Measurements from ENCODE around the gene BTBD9.

BTBD9 gene

GRCh38 chr6:38164671-38165108 lies 475.0 kb downstream of the BTBD9 start:
- no peak overlapping the region for H3K4me3 ChIP-seq (ENCODE audit: low read depth in 1 of 5, low read length in 5 of 5)
- H3K36me3 ChIP-seq (ENCODE audit: control insufficient read depth in 5 of 5, insufficient read depth in 5 of 5, low read length in 5 of 5): peaks cover 0 to 6% (median 4%) of the 10 kb centered on the region in 5 donors
- H3K27ac ChIP-seq (ENCODE audit: low read depth, low read length): no peak overlapping the region
- H3K9me3 ChIP-seq (ENCODE audit: control insufficient read depth in 5 of 5, low read length in 5 of 5): peaks cover 0 to 6% (median 0%) of the 10 kb centered on the region in 5 donors
- peaks cover 0 to 26% (median 14%) of the 10 kb centered on the region in 5 donors for H3K4me1 ChIP-seq (ENCODE audit: control insufficient read depth in 5 of 5, insufficient read depth in 5 of 5, low read length in 5 of 5)
- H3K27me3 ChIP-seq (ENCODE audit: control insufficient read depth in 5 of 5, insufficient read depth in 4 of 5, low read length in 5 of 5): no peaks in the 10 kb centered on the region
- no peak overlapping the region for H3K9ac ChIP-seq (ENCODE audit: low read length in 5 of 5)

GRCh38 chr6:38164131-38164481 lies 475.6 kb downstream of the BTBD9 start:
- Histone ChIP-seq H3K4me3 (ENCODE audit: low read depth in 1 of 5, low read length in 5 of 5) (no peak overlapping the region), H3K9me3 (ENCODE audit: control insufficient read depth in 5 of 5, low read length in 5 of 5) (peaks cover 0 to 6% (median 0%) of the 10 kb centered on the region in 5 donors), H3K36me3 (ENCODE audit: control insufficient read depth in 5 of 5, insufficient read depth in 5 of 5, low read length in 5 of 5) (peaks cover 0 to 6% (median 4%) of the 10 kb centered on the region in 5 donors), H3K4me1 (ENCODE audit: control insufficient read depth in 5 of 5, insufficient read depth in 5 of 5, low read length in 5 of 5) (peaks cover 0 to 26% (median 14%) of the 10 kb centered on the region in 5 donors), H3K27me3 (ENCODE audit: control insufficient read depth in 5 of 5, insufficient read depth in 4 of 5, low read length in 5 of 5) (no peaks in the 10 kb centered on the region), H3K27ac (ENCODE audit: low read depth, low read length) (no peak overlapping the region), H3K9ac (ENCODE audit: low read length in 5 of 5) (no peak overlapping the region)

DNA sequence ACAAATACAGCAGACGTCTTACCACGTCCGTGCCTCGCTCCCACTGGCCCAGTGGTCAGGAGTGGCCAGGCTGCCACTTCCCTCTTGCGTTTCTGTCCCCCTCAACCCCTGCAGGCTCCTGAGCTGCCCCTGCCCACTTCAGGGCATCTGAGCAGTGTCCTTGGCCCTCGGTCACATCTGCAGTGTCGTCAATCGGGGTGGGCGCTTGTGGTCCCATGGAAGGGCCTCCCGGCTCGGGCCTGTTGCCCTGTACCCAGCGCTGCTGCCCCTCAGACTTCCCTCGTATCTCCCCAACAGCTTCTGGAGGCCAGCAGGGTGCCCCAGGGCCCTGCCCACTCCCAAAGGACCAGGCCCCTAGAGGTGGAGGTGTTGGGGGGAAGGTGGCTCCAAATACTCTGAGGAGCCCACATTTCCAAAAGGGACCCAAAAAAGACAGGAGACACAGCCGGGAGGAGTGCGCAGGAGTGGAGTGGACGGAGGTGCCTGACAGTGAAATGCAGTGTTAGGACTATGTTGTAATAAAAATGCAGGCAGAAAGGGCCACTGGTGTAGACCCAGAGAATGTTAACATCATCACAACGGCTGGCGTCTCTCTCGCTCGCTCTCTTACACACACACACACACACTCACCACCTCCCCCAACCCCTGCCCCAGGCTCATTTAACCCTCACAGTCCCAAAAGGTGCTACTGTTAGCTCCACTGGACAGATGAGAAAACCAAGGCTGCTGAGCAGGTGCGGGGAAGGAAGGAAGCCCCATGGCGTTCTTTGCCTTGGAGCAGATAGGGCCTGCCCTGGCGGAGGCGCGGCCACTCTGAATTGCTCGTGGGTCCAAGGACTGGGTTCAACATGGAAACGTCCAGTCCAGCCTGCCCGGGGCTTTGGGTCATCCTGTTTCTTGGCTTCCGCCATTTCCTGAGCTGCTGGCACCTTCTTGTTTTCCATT lies 476.3 kb downstream of the BTBD9 start:
- Histone ChIP-seq H3K4me3 (ENCODE audit: low read depth in 1 of 5, low read length in 5 of 5) (no peak overlapping the region), H3K36me3 (ENCODE audit: control insufficient read depth in 5 of 5, insufficient read depth in 5 of 5, low read length in 5 of 5) (peaks cover 0 to 6% (median 4%) of the 10 kb centered on the region in 5 donors), H3K27me3 (ENCODE audit: control insufficient read depth in 5 of 5, insufficient read depth in 4 of 5, low read length in 5 of 5) (no peaks in the 10 kb centered on the region), H3K27ac (ENCODE audit: low read depth, low read length) (no peak overlapping the region), H3K9ac (ENCODE audit: low read length in 5 of 5) (no peak overlapping the region), H3K4me1 (ENCODE audit: control insufficient read depth in 5 of 5, insufficient read depth in 5 of 5, low read length in 5 of 5) (peaks cover 0 to 26% (median 14%) of the 10 kb centered on the region in 5 donors), H3K9me3 (ENCODE audit: control insufficient read depth in 5 of 5, low read length in 5 of 5) (peaks cover 0 to 6% (median 0%) of the 10 kb centered on the region in 5 donors)

DNA sequence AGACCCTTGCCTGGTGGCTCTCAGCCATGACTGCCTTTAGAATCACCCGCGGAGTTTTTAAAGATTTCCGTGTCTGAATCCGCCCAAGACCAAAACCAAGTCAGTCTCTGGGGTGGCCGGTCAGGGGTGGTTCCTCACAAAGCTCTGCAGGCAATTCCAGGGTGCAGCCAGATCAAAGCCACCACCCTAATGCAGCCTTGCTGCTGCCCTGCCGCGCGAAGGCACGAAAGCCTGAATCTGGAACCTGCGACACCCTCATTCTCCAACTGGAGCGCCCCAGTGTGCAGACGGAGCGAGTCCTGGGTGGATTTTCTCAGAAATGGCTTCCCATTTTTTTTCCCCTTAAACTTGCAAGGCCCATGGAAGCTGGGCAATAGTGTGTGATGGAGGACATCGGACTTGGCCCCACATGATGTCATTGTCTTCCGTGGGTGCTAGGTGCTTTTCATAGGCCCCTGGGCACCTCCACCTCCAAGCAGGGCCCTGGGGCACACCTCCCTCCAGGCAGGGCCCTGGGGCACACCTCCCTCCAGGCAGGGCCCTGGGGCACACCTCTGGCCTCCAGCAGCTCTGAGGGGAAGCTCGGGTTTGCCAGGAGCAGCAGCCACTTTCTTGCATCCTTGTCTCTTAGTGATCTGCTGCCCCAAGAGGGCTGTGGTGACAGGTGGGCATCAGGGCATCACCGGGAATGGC lies 477.1 kb downstream of the BTBD9 start:
- Histone ChIP-seq H3K9ac (ENCODE audit: low read length in 5 of 5) (no peak overlapping the region), H3K27me3 (ENCODE audit: control insufficient read depth in 5 of 5, insufficient read depth in 4 of 5, low read length in 5 of 5) (no peaks in the 10 kb centered on the region), H3K9me3 (ENCODE audit: control insufficient read depth in 5 of 5, low read length in 5 of 5) (peaks cover 0 to 6% (median 0%) of the 10 kb centered on the region in 5 donors), H3K4me3 (ENCODE audit: low read depth in 1 of 5, low read length in 5 of 5) (no peak overlapping the region), H3K27ac (ENCODE audit: low read depth, low read length) (no peak overlapping the region), H3K4me1 (ENCODE audit: control insufficient read depth in 5 of 5, insufficient read depth in 5 of 5, low read length in 5 of 5) (peaks cover 0 to 26% (median 14%) of the 10 kb centered on the region in 5 donors), H3K36me3 (ENCODE audit: control insufficient read depth in 5 of 5, insufficient read depth in 5 of 5, low read length in 5 of 5) (peaks cover 0 to 6% (median 4%) of the 10 kb centered on the region in 5 donors)

GRCh38 chr6:38161754-38162492 lies 477.8 kb downstream of the BTBD9 start:
- Histone ChIP-seq H3K27ac (ENCODE audit: low read depth, low read length) (no peak overlapping the region), H3K9ac (ENCODE audit: low read length in 5 of 5) (no peak overlapping the region), H3K27me3 (ENCODE audit: control insufficient read depth in 5 of 5, insufficient read depth in 4 of 5, low read length in 5 of 5) (no peaks in the 10 kb centered on the region), H3K36me3 (ENCODE audit: control insufficient read depth in 5 of 5, insufficient read depth in 5 of 5, low read length in 5 of 5) (peaks cover 0 to 6% (median 4%) of the 10 kb centered on the region in 5 donors), H3K9me3 (ENCODE audit: control insufficient read depth in 5 of 5, low read length in 5 of 5) (peaks cover 0 to 6% (median 0%) of the 10 kb centered on the region in 5 donors), H3K4me3 (ENCODE audit: low read depth in 1 of 5, low read length in 5 of 5) (no peak overlapping the region), H3K4me1 (ENCODE audit: control insufficient read depth in 5 of 5, insufficient read depth in 5 of 5, low read length in 5 of 5) (peaks cover 0 to 26% (median 14%) of the 10 kb centered on the region in 5 donors)

DNA sequence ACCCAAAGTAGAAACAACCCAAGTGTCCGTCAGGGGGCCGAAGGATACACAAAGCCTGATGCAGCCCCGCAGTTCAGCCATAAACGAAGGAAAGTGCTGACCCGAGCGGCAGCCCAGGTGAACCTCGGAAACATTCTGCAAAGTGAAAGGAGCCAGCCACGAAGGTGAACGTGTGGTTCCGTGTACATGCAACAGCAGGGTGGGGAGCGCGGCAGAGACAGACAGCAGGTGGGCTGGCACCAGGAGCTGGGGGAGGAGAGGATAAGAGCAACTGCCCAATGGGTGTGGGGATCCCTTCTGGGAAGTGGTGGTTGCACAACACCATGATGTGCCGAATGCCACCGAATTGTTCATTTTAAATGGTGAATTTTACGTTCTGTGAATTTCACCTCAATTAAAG lies 478.4 kb downstream of the BTBD9 start:
- peaks cover 0 to 6% (median 4%) of the 10 kb centered on the region in 5 donors for H3K36me3 ChIP-seq (ENCODE audit: control insufficient read depth in 5 of 5, insufficient read depth in 5 of 5, low read length in 5 of 5)
- H3K4me1 ChIP-seq (ENCODE audit: control insufficient read depth in 5 of 5, insufficient read depth in 5 of 5, low read length in 5 of 5): peaks cover 0 to 26% (median 14%) of the 10 kb centered on the region in 5 donors
- no peak overlapping the region for H3K9ac ChIP-seq (ENCODE audit: low read length in 5 of 5)
- H3K27me3 ChIP-seq (ENCODE audit: control insufficient read depth in 5 of 5, insufficient read depth in 4 of 5, low read length in 5 of 5): no peaks in the 10 kb centered on the region
- H3K27ac ChIP-seq (ENCODE audit: low read depth, low read length): no peak overlapping the region
- H3K9me3 ChIP-seq (ENCODE audit: control insufficient read depth in 5 of 5, low read length in 5 of 5): peaks cover 0 to 6% (median 0%) of the 10 kb centered on the region in 5 donors
- H3K4me3 ChIP-seq (ENCODE audit: low read depth in 1 of 5, low read length in 5 of 5): no peak overlapping the region

DNA sequence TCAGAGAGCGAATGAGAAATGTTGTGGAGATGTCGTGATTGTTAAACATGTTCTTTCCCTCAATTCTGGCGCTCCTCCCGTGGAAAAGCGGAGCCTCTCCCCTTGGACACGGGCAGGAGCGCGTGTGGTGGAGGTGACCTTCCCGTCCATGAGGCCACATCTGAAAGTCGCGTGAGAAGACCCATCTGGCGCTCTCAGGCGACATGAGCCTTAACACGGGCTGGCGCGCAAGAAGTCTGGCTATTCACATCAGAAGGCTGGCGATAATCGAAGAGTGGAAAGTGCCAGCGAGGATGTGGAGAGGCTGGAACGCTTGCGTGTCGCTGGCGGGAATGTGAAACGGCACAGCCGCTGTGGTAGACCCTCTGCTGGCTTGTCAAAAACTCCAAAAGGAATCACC lies 478.9 kb downstream of the BTBD9 start:
- peaks cover 0 to 6% (median 0%) of the 10 kb centered on the region in 5 donors for H3K9me3 ChIP-seq (ENCODE audit: control insufficient read depth in 5 of 5, low read length in 5 of 5)

DNA sequence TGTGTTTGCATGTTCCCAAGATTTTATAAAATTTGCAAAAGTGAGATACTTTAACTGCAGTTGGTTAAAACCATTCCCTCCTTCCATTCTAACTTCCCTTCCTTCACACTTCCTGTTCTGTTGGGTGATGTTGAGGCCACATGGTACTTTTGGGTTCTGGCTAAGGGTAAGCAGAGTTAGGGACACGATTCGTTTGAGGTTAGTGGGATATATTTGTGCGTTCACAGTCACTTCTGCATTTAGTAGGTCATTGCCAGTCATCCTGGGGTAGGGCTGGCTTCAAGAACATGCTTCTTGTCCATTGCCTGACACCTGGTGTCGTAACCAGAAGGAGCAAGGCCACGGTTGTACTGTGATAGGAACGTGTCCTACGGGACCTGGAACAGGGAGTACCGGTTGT lies 480.1 kb downstream of the BTBD9 start:
- Histone ChIP-seq H3K9me3 (ENCODE audit: control insufficient read depth in 5 of 5, low read length in 5 of 5) (peaks cover 0 to 6% (median 0%) of the 10 kb centered on the region in 5 donors), H3K36me3 (ENCODE audit: control insufficient read depth in 5 of 5, insufficient read depth in 5 of 5, low read length in 5 of 5) (peaks cover 0 to 6% (median 4%) of the 10 kb centered on the region in 5 donors), H3K27ac (ENCODE audit: low read depth, low read length) (no peak overlapping the region), H3K4me3 (ENCODE audit: low read depth in 1 of 5, low read length in 5 of 5) (no peak overlapping the region), H3K9ac (ENCODE audit: low read length in 5 of 5) (no peak overlapping the region), H3K27me3 (ENCODE audit: control insufficient read depth in 5 of 5, insufficient read depth in 4 of 5, low read length in 5 of 5) (no peaks in the 10 kb centered on the region), H3K4me1 (ENCODE audit: control insufficient read depth in 5 of 5, insufficient read depth in 5 of 5, low read length in 5 of 5) (peaks cover 0 to 28% (median 22%) of the 10 kb centered on the region in 5 donors)

More for the DNA sequence above, 478.9 kb downstream of the BTBD9 start:
- Histone ChIP-seq H3K4me1 (ENCODE audit: control insufficient read depth in 5 of 5, insufficient read depth in 5 of 5, low read length in 5 of 5) (peaks cover 0 to 26% (median 14%) of the 10 kb centered on the region in 5 donors), H3K36me3 (ENCODE audit: control insufficient read depth in 5 of 5, insufficient read depth in 5 of 5, low read length in 5 of 5) (peaks cover 0 to 6% (median 4%) of the 10 kb centered on the region in 5 donors), H3K4me3 (ENCODE audit: low read depth in 1 of 5, low read length in 5 of 5) (no peak overlapping the region), H3K9ac (ENCODE audit: low read length in 5 of 5) (no peak overlapping the region), H3K27ac (ENCODE audit: low read depth, low read length) (no peak overlapping the region), H3K27me3 (ENCODE audit: control insufficient read depth in 5 of 5, insufficient read depth in 4 of 5, low read length in 5 of 5) (no peaks in the 10 kb centered on the region)

- Histone ChIP-seq H3K9me3 (ENCODE audit: control insufficient read depth in 5 of 5, low read length in 5 of 5) (peaks cover 0 to 6% (median 0%) of the 10 kb centered on the region in 5 donors), H3K27ac (ENCODE audit: low read depth, low read length) (no peak overlapping the region), H3K36me3 (ENCODE audit: control insufficient read depth in 5 of 5, insufficient read depth in 5 of 5, low read length in 5 of 5) (peaks cover 0 to 8% (median 4%) of the 10 kb centered on the region in 5 donors), H3K4me3 (ENCODE audit: low read depth in 1 of 5, low read length in 5 of 5) (no peak overlapping the region), H3K9ac (ENCODE audit: low read length in 5 of 5) (no peak overlapping the region), H3K27me3 (ENCODE audit: control insufficient read depth in 5 of 5, insufficient read depth in 4 of 5, low read length in 5 of 5) (no peaks in the 10 kb centered on the region), H3K4me1 (ENCODE audit: control insufficient read depth in 5 of 5, insufficient read depth in 5 of 5, low read length in 5 of 5) (peaks cover 0 to 23% (median 21%) of the 10 kb centered on the region in 5 donors)
Measured at GRCh38 chr6:38158762-38159350, 480.9 kb downstream of the BTBD9 start.
